ENCODE results near the gene POLL.

DNA sequence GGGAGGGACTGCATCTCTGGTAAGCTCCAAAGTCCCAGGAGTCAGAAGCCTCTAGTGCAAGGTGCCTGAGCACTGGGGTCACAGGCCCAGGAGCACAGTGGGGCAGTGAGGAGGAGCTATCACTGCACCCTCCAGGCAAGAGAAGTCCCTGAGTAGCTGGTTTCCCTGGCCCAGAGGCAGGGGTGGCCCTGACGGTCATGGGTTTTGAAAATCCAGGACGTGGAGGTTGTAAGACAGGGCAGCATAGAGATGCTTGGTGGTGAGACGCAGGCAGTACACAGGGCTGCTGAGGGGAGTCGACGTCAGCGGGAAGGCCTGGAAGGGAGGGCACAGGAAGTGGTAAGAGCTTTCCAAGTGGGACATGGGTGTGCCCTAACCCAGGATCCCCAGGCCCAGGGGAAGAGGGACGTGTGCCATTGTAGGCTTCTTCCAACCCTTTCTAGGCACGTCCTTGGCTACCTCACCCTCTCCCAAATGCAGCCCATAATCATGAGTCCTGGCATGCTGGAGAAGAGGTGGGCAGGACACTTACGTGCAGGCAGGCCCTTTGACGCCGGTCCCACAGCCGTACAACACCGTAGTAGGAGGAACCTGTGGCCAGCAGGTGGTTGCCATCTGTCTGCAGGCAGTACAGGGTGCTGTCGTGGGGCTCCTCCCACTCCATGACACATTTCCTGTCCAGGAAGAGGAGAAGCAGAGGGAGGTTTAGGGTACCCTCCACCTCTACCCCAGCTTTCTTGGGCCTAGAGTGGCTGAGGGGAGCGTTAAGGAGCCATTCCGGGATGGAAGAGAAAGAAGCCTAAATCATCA is 23.2 kb upstream of the POLL start:
- no peak for TF ChIP-seq RAD21 (conservative IDR thresholded peaks at IDR 0.05 in 1 of 2, IDR thresholded peaks at IDR 0.05 in 1 of 2)
- TF ChIP-seq, protein P1, sequence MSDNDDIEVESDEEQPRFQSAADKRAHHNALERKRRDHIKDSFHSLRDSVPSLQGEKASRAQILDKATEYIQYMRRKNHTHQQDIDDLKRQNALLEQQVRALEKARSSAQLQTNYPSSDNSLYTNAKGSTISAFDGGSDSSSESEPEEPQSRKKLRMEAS (IDR thresholded peaks at IDR 0.05) = no peak
- TF ChIP-seq TP53 (CRISPR knock-in tag; IDR thresholded peaks at IDR 0.05) = no peak
- no peak for TF ChIP-seq CHD2 (IDR thresholded peaks at IDR 0.05; ENCODE audit: low read length, partially characterized antibody)
- TF ChIP-seq HOXB5 (CRISPR knock-in tag; IDR thresholded peaks at IDR 0.05) = no peak
- no peak for TF ChIP-seq EP300 (IDR thresholded peaks at IDR 0.05)
- TF ChIP-seq, protein P2, sequence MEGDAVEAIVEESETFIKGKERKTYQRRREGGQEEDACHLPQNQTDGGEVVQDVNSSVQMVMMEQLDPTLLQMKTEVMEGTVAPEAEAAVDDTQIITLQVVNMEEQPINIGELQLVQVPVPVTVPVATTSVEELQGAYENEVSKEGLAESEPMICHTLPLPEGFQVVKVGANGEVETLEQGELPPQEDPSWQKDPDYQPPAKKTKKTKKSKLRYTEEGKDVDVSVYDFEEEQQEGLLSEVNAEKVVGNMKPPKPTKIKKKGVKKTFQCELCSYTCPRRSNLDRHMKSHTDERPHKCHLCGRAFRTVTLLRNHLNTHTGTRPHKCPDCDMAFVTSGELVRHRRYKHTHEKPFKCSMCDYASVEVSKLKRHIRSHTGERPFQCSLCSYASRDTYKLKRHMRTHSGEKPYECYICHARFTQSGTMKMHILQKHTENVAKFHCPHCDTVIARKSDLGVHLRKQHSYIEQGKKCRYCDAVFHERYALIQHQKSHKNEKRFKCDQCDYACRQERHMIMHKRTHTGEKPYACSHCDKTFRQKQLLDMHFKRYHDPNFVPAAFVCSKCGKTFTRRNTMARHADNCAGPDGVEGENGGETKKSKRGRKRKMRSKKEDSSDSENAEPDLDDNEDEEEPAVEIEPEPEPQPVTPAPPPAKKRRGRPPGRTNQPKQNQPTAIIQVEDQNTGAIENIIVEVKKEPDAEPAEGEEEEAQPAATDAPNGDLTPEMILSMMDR (IDR thresholded peaks at IDR 0.05) = no peak
- TF ChIP-seq, protein P3, sequence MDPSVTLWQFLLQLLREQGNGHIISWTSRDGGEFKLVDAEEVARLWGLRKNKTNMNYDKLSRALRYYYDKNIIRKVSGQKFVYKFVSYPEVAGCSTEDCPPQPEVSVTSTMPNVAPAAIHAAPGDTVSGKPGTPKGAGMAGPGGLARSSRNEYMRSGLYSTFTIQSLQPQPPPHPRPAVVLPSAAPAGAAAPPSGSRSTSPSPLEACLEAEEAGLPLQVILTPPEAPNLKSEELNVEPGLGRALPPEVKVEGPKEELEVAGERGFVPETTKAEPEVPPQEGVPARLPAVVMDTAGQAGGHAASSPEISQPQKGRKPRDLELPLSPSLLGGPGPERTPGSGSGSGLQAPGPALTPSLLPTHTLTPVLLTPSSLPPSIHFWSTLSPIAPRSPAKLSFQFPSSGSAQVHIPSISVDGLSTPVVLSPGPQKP (IDR thresholded peaks at IDR 0.05; ENCODE audit: low read depth, low read length) = no peak
- TF ChIP-seq JUN (IDR thresholded peaks at IDR 0.05) = no peak
- no peak for TF ChIP-seq CEBPB (IDR thresholded peaks at IDR 0.05)
- TF ChIP-seq POLR2AphosphoS2 (conservative IDR thresholded peaks at IDR 0.05; ENCODE audit: low read length) = no peak
- TF ChIP-seq, protein P4, sequence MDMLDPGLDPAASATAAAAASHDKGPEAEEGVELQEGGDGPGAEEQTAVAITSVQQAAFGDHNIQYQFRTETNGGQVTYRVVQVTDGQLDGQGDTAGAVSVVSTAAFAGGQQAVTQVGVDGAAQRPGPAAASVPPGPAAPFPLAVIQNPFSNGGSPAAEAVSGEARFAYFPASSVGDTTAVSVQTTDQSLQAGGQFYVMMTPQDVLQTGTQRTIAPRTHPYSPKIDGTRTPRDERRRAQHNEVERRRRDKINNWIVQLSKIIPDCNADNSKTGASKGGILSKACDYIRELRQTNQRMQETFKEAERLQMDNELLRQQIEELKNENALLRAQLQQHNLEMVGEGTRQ (IDR thresholded peaks at IDR 0.05) = no peak
- no peak for TF ChIP-seq CHD4 (IDR thresholded peaks at IDR 0.05; ENCODE audit: borderline replicate concordance)
